ENCODE measurements around the gene GNG4. TPM values are rescaled to one million over a fixed set of nuclear protein-coding genes. Genes with fewer than 3 reads are reported as not detected.
A peak's percentile ranks its signal among the peaks of the same experiment; 100 is the strongest.
"Not testable (repeated sequence)": the region's sequence is repeated elsewhere in the genome, so short reads cannot be mapped to it uniquely, and the experiment has no call there.

GNG4 gene
- total RNA-seq, 1 donor from 2014 or later = 0.60 TPM

DNA sequence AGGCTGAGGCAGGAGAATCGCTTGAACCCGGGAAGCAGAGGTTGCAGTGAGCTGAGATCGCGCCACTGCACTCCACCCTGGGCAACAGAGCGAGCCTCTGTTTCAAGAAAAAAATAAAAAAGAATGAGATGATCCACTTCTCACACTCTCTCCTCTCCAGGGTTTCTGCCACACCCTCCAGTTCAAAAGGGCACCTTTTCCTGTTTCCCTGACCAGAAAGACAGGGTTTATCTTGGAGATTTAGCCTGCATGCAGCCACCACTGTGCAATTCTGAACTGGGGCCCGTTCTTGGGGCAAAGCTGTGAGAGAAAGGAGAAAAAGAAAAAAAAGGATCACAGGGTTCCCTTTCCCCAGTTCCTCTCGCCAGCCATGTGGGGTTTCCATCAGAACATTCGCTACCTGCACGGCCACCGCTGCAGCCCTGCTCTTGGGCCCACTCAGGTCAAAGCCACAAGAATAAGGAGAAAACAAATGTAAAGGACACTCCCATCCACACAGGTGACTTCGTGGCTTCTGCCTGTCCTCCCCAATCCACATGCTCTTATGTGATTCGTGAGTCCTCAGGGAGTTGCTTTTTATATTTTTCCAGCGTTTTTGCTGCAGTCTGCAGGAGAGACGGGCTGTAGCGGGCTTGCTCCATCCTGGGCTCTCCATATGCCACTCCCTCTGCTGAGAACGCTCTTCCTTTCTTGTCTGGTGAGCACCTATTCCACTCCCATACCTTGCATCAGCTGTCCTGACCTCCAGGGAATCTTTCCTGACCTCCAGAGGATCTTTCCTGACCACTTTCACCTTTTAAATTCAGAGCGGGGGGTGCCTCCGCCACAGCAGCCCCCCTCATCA, 26.4 kb downstream of the GNG4 start:
- TF ChIP-seq, protein P1, sequence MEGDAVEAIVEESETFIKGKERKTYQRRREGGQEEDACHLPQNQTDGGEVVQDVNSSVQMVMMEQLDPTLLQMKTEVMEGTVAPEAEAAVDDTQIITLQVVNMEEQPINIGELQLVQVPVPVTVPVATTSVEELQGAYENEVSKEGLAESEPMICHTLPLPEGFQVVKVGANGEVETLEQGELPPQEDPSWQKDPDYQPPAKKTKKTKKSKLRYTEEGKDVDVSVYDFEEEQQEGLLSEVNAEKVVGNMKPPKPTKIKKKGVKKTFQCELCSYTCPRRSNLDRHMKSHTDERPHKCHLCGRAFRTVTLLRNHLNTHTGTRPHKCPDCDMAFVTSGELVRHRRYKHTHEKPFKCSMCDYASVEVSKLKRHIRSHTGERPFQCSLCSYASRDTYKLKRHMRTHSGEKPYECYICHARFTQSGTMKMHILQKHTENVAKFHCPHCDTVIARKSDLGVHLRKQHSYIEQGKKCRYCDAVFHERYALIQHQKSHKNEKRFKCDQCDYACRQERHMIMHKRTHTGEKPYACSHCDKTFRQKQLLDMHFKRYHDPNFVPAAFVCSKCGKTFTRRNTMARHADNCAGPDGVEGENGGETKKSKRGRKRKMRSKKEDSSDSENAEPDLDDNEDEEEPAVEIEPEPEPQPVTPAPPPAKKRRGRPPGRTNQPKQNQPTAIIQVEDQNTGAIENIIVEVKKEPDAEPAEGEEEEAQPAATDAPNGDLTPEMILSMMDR (IDR thresholded peaks at IDR 0.05) = no peak
- peaks cover 2% of the 10 kb centered on the region for H3K27me3 Mint-ChIP-seq (ENCODE audit: low read depth)
- H3K4me1 Mint-ChIP-seq (ENCODE audit: low read depth) = peaks cover 23% of the 10 kb centered on the region
- DNase-seq (ENCODE audit: low spot score) = peak; percentile 32
- no peaks in the 10 kb centered on the region for H3K36me3 Mint-ChIP-seq (ENCODE audit: low read depth)
- H3K9me3 Mint-ChIP-seq (ENCODE audit: low read depth) = no peaks in the 10 kb centered on the region
- H3K4me3 Mint-ChIP-seq (ENCODE audit: unreplicated experiment) = no peak overlapping the region
- H3K27ac Mint-ChIP-seq (ENCODE audit: unreplicated experiment) = no peak overlapping the region

DNA sequence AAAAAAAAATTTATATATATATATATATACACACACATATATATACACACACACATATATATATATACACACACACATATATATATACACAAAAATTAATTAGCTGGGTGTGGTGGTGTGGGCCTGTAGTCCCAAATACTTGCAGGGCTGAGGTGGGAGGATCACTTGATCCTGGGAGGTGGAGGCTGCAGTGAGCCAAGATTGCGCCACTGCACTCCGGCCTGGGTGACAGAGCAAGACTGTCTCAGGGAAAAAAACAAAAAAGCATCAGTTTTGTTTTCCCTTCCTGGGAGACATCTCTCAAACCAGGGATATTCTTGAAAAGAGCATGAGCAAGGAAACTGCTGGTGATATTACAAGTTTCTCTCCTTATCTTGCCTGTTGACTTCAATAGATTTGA, 30.4 kb downstream of the GNG4 start:
- H3K27me3 Mint-ChIP-seq (ENCODE audit: low read depth); H3K9me3 Mint-ChIP-seq (ENCODE audit: low read depth); H3K36me3 Mint-ChIP-seq (ENCODE audit: low read depth); H3K4me3 Mint-ChIP-seq (ENCODE audit: unreplicated experiment); H3K27ac Mint-ChIP-seq (ENCODE audit: unreplicated experiment); DNase-seq (ENCODE audit: low spot score): not testable (repeated sequence)
- peaks cover 21% of the 10 kb centered on the region for H3K4me1 Mint-ChIP-seq (ENCODE audit: low read depth)

DNA sequence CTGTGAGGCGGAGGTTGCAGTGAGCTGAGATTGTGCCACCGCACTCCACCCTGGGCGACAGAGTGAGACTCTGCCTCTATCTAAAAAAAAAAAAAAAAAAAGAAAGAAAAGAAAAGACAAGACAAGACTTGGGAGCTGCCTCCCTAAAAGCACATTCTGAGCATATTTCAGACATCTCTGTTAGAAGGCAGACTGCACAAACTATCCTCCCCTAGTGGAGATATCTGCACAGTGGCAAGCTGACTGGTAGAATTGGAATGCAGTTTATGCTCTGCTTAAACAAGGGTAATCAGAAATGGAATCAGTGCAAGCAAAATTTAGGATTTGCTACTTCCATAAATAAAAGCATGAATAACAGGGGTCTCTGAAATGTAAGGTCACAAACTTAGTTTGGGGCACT, 31.8 kb downstream of the GNG4 start:
- no peak for DNase-seq (ENCODE audit: low spot score)
- Mint-ChIP-seq H3K27ac (ENCODE audit: unreplicated experiment) (no peak overlapping the region), H3K4me1 (ENCODE audit: low read depth) (peaks cover 16% of the 10 kb centered on the region), H3K27me3 (ENCODE audit: low read depth) (no peaks in the 10 kb centered on the region), H3K9me3 (ENCODE audit: low read depth) (no peaks in the 10 kb centered on the region), H3K4me3 (ENCODE audit: unreplicated experiment) (no peak overlapping the region), H3K36me3 (ENCODE audit: low read depth) (no peaks in the 10 kb centered on the region)
- TF ChIP-seq, protein P1 (IDR thresholded peaks at IDR 0.05) = peak; percentile 71

DNA sequence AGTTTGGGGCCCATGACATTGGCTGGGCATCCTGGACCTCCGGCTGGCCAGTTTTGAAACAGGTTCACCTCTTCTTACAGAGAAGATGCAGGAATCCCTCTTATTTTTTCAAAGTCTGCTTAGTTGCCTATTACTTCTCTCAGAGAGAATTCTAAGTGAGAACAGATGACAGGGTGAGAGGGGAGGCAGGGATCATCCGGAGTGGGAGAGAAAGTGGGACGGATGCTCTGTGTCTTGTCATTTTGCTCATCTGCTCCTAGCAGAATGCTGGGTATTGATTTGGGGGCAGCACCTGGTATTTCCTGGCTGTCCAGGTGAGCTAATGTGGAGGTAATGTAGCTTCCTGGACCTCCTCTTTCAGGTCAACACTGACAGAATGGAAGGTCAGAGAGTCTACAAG, 32.4 kb downstream of the GNG4 start:
- DNase-seq (ENCODE audit: low spot score) = no peak
- Mint-ChIP-seq H3K9me3 (ENCODE audit: low read depth) (no peaks in the 10 kb centered on the region), H3K4me1 (ENCODE audit: low read depth) (peaks cover 15% of the 10 kb centered on the region), H3K27ac (ENCODE audit: unreplicated experiment) (no peak overlapping the region), H3K4me3 (ENCODE audit: unreplicated experiment) (no peak overlapping the region), H3K27me3 (ENCODE audit: low read depth) (no peaks in the 10 kb centered on the region), H3K36me3 (ENCODE audit: low read depth) (no peaks in the 10 kb centered on the region)
- TF ChIP-seq, protein P1 (IDR thresholded peaks at IDR 0.05) = no peak

DNA sequence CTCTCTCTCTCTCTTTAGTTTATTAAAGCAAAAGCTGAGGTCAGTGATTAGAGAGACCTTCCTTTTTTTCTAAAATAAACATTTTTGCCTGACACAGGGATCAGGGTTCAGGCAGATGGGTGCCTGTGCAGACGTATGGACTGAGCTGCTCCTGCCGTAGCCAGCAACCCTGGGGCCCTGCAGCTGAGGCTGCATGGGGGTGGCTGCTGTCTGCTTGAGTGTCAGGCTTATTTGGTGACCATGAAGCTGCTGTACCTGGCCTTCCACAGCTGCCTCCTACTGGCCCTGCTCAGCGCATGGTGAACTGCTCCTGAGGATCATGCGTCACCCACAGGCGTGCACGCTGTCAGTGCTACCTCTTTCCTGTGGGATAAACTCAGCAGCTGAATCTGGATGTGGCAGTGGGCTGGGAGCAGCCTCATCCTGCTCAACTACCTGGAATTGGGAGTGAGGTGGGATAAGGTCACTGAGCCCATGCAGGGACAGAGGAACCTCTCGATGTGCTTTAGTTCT, 35.1 kb downstream of the GNG4 start:
- H3K36me3 Mint-ChIP-seq (ENCODE audit: low read depth) = no peaks in the 10 kb centered on the region

More for the DNA sequence above, 35.1 kb downstream of the GNG4 start:
- Mint-ChIP-seq H3K9me3 (ENCODE audit: low read depth) (no peaks in the 10 kb centered on the region), H3K27ac (ENCODE audit: unreplicated experiment) (no peak overlapping the region), H3K27me3 (ENCODE audit: low read depth) (no peaks in the 10 kb centered on the region), H3K4me1 (ENCODE audit: low read depth) (peaks cover 14% of the 10 kb centered on the region), H3K4me3 (ENCODE audit: unreplicated experiment) (no peak overlapping the region)
- DNase-seq (ENCODE audit: low spot score) = no peak
- TF ChIP-seq, protein P1 (IDR thresholded peaks at IDR 0.05) = no peak
